ENCODE measurements around the gene UPF1.

UPF1 gene

GRCh38 chr19:18855647-18856384, 24.1 kb downstream of the UPF1 start:
- no peak overlapping the region for H3K27ac ChIP-seq
- TF ChIP-seq ZFX (IDR thresholded peaks at IDR 0.05) (no peak), CTCF (conservative IDR thresholded peaks at IDR 0.05) (no peak)

GRCh38 chr19:18856385-18857126, 24.8 kb downstream of the UPF1 start:
- TF ChIP-seq ZFX (IDR thresholded peaks at IDR 0.05) (no peak), CTCF (conservative IDR thresholded peaks at IDR 0.05) (no peak; the same call in 1 of the 2 replicates)

GRCh38 chr19:18857223-18857622, 25.5 kb downstream of the UPF1 start:
- TF ChIP-seq ZFX (IDR thresholded peaks at IDR 0.05), result no peak
- TF ChIP-seq CTCF (conservative IDR thresholded peaks at IDR 0.05), result no peak
- no peak overlapping the region for H3K27ac ChIP-seq

More at GRCh38 chr19:18856385-18857126, 24.8 kb downstream of the UPF1 start:
- H3K27ac ChIP-seq, result no peak overlapping the region

- H3K27ac ChIP-seq, result no peak overlapping the region
- TF ChIP-seq CTCF (conservative IDR thresholded peaks at IDR 0.05) (no peak), ZFX (IDR thresholded peaks at IDR 0.05) (no peak)
Measured at GRCh38 chr19:18858906-18859646, 27.3 kb downstream of the UPF1 start.

DNA sequence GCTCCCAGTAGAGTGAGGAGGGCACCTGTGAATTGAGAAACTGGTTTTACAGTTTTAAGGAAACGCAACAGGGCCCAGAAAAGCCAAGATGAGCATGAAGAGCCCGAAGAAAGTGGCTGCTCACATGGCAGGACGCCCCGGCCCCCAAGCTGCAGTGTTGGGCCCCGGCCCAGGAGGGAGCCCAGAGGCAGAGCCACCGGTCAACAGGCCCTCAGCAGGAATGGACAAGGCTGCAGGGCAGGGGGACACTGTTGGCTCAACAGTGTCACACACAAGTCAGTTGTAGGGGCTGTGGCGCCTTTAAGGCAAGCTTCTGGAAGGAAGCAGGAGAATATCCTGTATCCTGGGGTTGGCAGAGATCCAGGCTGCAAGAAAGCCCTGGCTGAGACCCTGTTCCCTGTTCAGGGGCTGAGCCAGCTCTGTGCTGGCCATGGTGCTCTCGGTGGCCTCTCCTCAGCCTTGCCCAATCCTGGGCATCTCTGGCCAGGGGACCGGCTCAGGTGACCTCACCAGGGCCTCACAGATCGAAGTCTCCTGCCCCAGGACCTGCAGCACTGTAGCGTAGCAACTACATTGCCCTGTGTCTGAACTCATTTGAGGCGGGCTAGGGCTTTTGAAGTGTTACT, 28.0 kb downstream of the UPF1 start:
- TF ChIP-seq ZFX (IDR thresholded peaks at IDR 0.05) (no peak), CTCF (conservative IDR thresholded peaks at IDR 0.05) (no peak)

DNA sequence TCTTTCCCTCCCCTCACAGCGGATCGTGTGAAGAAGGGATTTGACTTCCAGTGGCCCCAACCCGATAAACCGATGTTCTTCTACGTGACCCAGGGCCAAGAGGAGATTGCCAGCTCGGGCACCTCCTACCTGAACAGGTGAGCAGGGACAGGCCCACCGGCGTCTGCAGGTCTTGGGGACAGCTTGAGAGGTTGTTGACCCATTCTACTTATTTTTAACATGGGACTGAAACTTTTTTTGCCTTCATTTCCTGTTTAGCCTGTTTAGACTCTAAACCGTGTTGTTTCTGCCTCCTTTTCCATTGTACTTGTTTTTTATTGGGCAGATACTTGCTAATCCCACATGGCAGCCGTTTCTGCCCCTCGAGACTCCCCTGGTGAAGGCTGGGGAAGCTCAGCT, 28.5 kb downstream of the UPF1 start:
- no peak overlapping the region for H3K27ac ChIP-seq
- TF ChIP-seq ZFX (IDR thresholded peaks at IDR 0.05) (no peak), CTCF (conservative IDR thresholded peaks at IDR 0.05) (no peak)

More for the DNA sequence above, 28.0 kb downstream of the UPF1 start:
- H3K27ac ChIP-seq, result no peak overlapping the region
